GM12878 (cell line): ENCODE measurements around the gene GOSR2. TPM values are rescaled to one million over a fixed set of nuclear protein-coding genes. Genes with fewer than 3 reads are reported as not detected.

Source experiments
- ATAC-seq: fragments of 200-7000 bp; cut with Tn5 transposase; 3 replicates; pipeline ENCODE4 v1.9.1; 2020; ENCODE audit warnings: mild to moderate bottlenecking, moderate library complexity
- BruUV-seq: library from RNA; stranded (reverse); fragments of 400-500 nt; replicated peaks from 2 replicates; lab custom pipeline; 2021; lab: Mats Ljungman, UMichigan
- CTCF ChIA-PET: fragments of 300-600 bp; sonication (Branson Sonifier 250); formaldehyde crosslinking; extraction: SDS; loops from one replicate; lab custom pipeline; 2021; ENCODE audit warnings: inconsistent platforms; lab: Yijun Ruan, JAX
- POLR2A ChIA-PET: fragments of 350-600 bp; formaldehyde crosslinking; extraction: SDS; loops from one replicate; lab custom pipeline; 2021; ENCODE audit warnings: inconsistent platforms; lab: Charles Lee
- RAD21 ChIA-PET: fragments of 300-600 bp; sonication (Branson Sonifier 250); formaldehyde crosslinking; loops from one replicate; lab custom pipeline; 2023; ENCODE audit warnings: antibody characterized with exemption; ENCODE audit not compliant: unreplicated experiment; lab: Charles Lee
- SMC1A ChIA-PET: fragments of 300-600 bp; sonication (Branson Sonifier 250); formaldehyde crosslinking; loops from one replicate; lab custom pipeline; 2023; ENCODE audit not compliant: unreplicated experiment, uncharacterized antibody; lab: Charles Lee
- DNase-seq: peaks from one replicate; pipeline ENCODE4 v3.0.0-alpha.2; 2011; ENCODE audit warnings: low read depth, low spot score
- FAIRE-seq: peaks from 3 replicates; lab custom pipeline; 2011; peaks lifted over from hg19 to GRCh38; lab: Jason Lieb, UNC
- H2AFZ ChIP-seq: 2 replicates; pipeline ENCODE4 v1.6.0; 2011; ENCODE audit warnings: low read depth, low read length, control low read depth; ENCODE audit not compliant: control insufficient read depth
- H3K27ac ChIP-seq: 2 replicates; pipeline ENCODE4 v1.5.1; 2011; ENCODE audit warnings: control low read depth; ENCODE audit not compliant: control insufficient read depth, insufficient read depth
- H3K27me3 ChIP-seq, 2 experiments: replicated peaks in 1 of 2; 2 replicates each; pipeline versions ENCODE4 v1.6.0 to v1.6.1; 2011; ENCODE audit warnings: low read length in 1 of 2; ENCODE audit not compliant: control insufficient read depth in 2 of 2, insufficient read depth in 2 of 2
- H3K36me3 ChIP-seq, 2 experiments: 2 replicates each; pipeline ENCODE4 v1.5.1; 2011; ENCODE audit warnings: low read length in 1 of 2; ENCODE audit not compliant: control insufficient read depth in 2 of 2, insufficient read depth in 2 of 2
- H3K4me1 ChIP-seq: 2 replicates; pipeline ENCODE4 v1.6.1; 2011; ENCODE audit warnings: mild to moderate bottlenecking, low read length, moderate library complexity, mixed read lengths; ENCODE audit not compliant: control insufficient read depth, insufficient read depth
- H3K4me2 ChIP-seq: 2 replicates; pipeline ENCODE4 v1.6.0; 2011; ENCODE audit warnings: control low read depth; ENCODE audit not compliant: control insufficient read depth, insufficient read depth
- H3K4me3 ChIP-seq: fragments of 200-600 bp; sonication (generic); 2 replicates; pipeline ENCODE4 v1.5.1; 2016
- H3K79me2 ChIP-seq: 2 replicates; pipeline ENCODE4 v1.6.0; 2011; ENCODE audit warnings: low read length; ENCODE audit not compliant: control insufficient read depth, insufficient read depth
- H3K9ac ChIP-seq: 2 replicates; pipeline ENCODE4 v1.8.0; 2011; ENCODE audit warnings: low read length, control low read depth, mixed read lengths; ENCODE audit not compliant: control insufficient read depth, insufficient read depth
- H3K9me3 ChIP-seq: replicated peaks from 3 replicates; pipeline ENCODE4 v1.5.1; 2011; ENCODE audit warnings: mild to moderate bottlenecking, low read length; ENCODE audit not compliant: control insufficient read depth, insufficient read depth
- H4K20me1 ChIP-seq: 2 replicates; pipeline ENCODE4 v1.6.0; 2011; ENCODE audit not compliant: control insufficient read depth, insufficient read depth
- CBFB ChIP-seq: IDR thresholded peaks from 2 replicates; pipeline ENCODE4 v1.6.1; 2016; ENCODE audit warnings: antibody characterized with exemption, low read depth
- FOS ChIP-seq: IDR thresholded peaks from 3 replicates; pipeline ENCODE4 v1.6.1; 2011; ENCODE audit warnings: borderline replicate concordance; ENCODE audit not compliant: insufficient read length; ENCODE audit errors: extremely low read depth
- IKZF2 ChIP-seq, 2 experiments: fragments of 450-650 bp; IDR thresholded peaks; 2 replicates each; pipeline ENCODE4 v1.6.1; 2017; ENCODE audit warnings: mild to moderate bottlenecking in 2 of 2, moderate library complexity in 2 of 2
- MEF2A ChIP-seq: IDR thresholded peaks from 2 replicates; pipeline ENCODE4 v1.6.1; 2011; ENCODE audit warnings: low read depth, mild to moderate bottlenecking, low read length, moderate library complexity; ENCODE audit not compliant: insufficient read depth
- NFIC ChIP-seq: IDR thresholded peaks from 2 replicates; pipeline ENCODE4 v1.6.1; 2012; ENCODE audit warnings: low read depth, mild to moderate bottlenecking, inconsistent platforms, low read length, moderate library complexity
- NFYA ChIP-seq: IDR thresholded peaks from 2 replicates; pipeline ENCODE4 v1.6.1; 2011; ENCODE audit warnings: low read depth, mild to moderate bottlenecking, low read length, improper control_type of control experiment, borderline replicate concordance
- NR2C2 ChIP-seq: IDR thresholded peaks from 2 replicates; pipeline ENCODE4 v1.6.1; 2011; ENCODE audit warnings: borderline replicate concordance, low read depth; ENCODE audit not compliant: control insufficient read depth, insufficient read length
- NR2F1 ChIP-seq: fragments of 450-650 bp; conservative IDR thresholded peaks from 2 replicates; pipeline ENCODE4 v1.6.1; 2017; ENCODE audit warnings: mild to moderate bottlenecking
- SP1 ChIP-seq: IDR thresholded peaks from one replicate; pipeline ENCODE4 v1.6.1; 2011; ENCODE audit warnings: low read depth, low read length
- SREBF2 ChIP-seq: IDR thresholded peaks from 2 replicates; pipeline ENCODE4 v1.6.1; 2012; ENCODE audit warnings: mild to moderate bottlenecking, low read length
- ZNF207 ChIP-seq: fragments of 450-650 bp; IDR thresholded peaks from 2 replicates; pipeline ENCODE4 v1.6.1; 2014; ENCODE audit warnings: antibody characterized with exemption, mild to moderate bottlenecking, borderline replicate concordance
- WGBS: methylation state at CpG from one replicate; pipeline ENCODE4 v1.1.6; 2016; ENCODE audit warnings: low lambda C conversion rate; ENCODE audit not compliant: insufficient replicate concordance, insufficient coverage; ENCODE audit errors: missing lambda C conversion rate; 5-methylcytosine and 5-hydroxymethylcytosine counted together
- in situ Hi-C: fragments of 300-500 bp; cut with MboI; formaldehyde crosslinking; loops from 9 replicates; pipeline ENCODE4 v1.14.3; 2018; ENCODE audit warnings: mixed read lengths
- intact Hi-C: fragments of 100-400 bp; cut with micrococcal nuclease; formaldehyde crosslinking; loops from one replicate; pipeline ENCODE4 v1.14.2; 2022; ENCODE audit not compliant: unreplicated experiment
- polyA plus RNA-seq, 11 experiments: library from polyadenylated mRNA; depleted of rRNA in 4 of 11; unstranded in 6 of 11; stranded (reverse) in 5 of 11; fragments of >200 nt; fragmentation: Nextera tagmentation in 4 of 11; fragmentation: Illumina TruSeq in 1 of 11; extraction: Ambion mirVana in 4 of 11; extraction: Trizol in 1 of 11; gene quantifications; 1 replicate in 1 of 11; 2 replicates in 10 of 11; pipeline versions ENCODE4 v1.2.1 to v1.2.3, GENCODE V29; 2011 to 2016; ENCODE audit warnings: inconsistent platforms in 2 of 11, missing spikeins in 2 of 11, low read depth in 1 of 11
- total RNA-seq, 4 experiments: library from RNA; depleted of rRNA in 3 of 4; stranded (reverse); fragments of >200 nt in 3 of 4; fragmentation: Illumina TruSeq in 1 of 4; extraction: Trizol in 1 of 4; gene quantifications; 2 replicates each; pipeline versions ENCODE4 v1.2.1 to v1.2.3, GENCODE V29; 2013 to 2021
- TF ChIP-seq, protein P1 (sequence below): fragments of 450-650 bp; IDR thresholded peaks from 2 replicates; pipeline ENCODE4 v1.6.1; 2017; ENCODE audit warnings: borderline replicate concordance
- TF ChIP-seq, protein P2 (sequence below): fragments of 450-650 bp; IDR thresholded peaks from 2 replicates; pipeline ENCODE4 v1.6.1; 2014; ENCODE audit warnings: mild to moderate bottlenecking

GOSR2 gene
- total and polyA plus RNA-seq, 10 of the 15 experiments (the other 5 are each of a cell fraction or from before 2014, with no cell fraction given) = 30.1 to 64.5 (median 47.0) TPM

DNA sequence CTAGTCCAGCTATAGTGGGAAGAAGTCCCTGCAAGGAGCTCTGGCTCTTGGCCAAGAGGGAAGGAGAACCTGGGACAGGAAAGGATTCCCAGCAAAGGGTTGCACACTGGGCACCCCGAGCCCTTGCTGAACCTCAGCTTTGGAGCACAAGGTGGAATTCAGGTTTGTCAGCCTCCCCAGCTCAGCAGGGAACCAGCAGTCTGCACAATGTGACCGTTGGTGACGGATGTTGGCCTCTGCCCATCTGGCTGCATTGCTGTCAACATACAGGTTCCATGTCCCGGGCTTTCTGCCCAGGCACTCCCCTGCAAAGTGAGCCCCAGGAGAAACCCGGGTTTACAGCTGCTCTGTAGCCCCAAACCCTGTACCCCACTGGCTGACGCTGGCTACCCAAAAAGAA lies 49.4 kb downstream of the GOSR2 start:
- DNase-seq (no peak), FAIRE-seq (no peak), ATAC-seq (no peak)
- ChIA-PET SMC1A (interaction anchor here (1.5 kb wide), 1 partner anchor 13 kb away, joined by 3 read pairs; no protein-coding TSS in a partner anchor), POLR2A (no interaction called here), RAD21 (no interaction called here), CTCF (no interaction called here)
- BruUV-seq = no TSS peak
- H3K9me3 ChIP-seq = no peaks in the 10 kb centered on the region
- no peaks in the 10 kb centered on the region for H3K79me2 ChIP-seq
- 21% methylated on average over 6 of the region's 6 CpGs for WGBS
- in situ Hi-C loops (no loop called here), intact Hi-C loops (no loop called here)
- no peaks in the 10 kb centered on the region for H3K4me1 ChIP-seq
- no peaks in the 10 kb centered on the region for H3K36me3 ChIP-seq
- no peak for TF ChIP-seq SREBF2
- TF ChIP-seq, protein P1, sequence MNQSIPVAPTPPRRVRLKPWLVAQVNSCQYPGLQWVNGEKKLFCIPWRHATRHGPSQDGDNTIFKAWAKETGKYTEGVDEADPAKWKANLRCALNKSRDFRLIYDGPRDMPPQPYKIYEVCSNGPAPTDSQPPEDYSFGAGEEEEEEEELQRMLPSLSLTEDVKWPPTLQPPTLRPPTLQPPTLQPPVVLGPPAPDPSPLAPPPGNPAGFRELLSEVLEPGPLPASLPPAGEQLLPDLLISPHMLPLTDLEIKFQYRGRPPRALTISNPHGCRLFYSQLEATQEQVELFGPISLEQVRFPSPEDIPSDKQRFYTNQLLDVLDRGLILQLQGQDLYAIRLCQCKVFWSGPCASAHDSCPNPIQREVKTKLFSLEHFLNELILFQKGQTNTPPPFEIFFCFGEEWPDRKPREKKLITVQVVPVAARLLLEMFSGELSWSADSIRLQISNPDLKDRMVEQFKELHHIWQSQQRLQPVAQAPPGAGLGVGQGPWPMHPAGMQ = no peak
- TF ChIP-seq NFYA = no peak
- no peak for TF ChIP-seq CBFB
- TF ChIP-seq ZNF207 = no peak
- TF ChIP-seq SP1 = no peak
- no peak for TF ChIP-seq NR2C2
- H3K4me3 ChIP-seq = no peak overlapping the region
- H4K20me1 ChIP-seq = peaks cover 2% of the 10 kb centered on the region; the same call in 1 of the 2 replicates
- peaks cover 0 to 4% of the 10 kb centered on the region in 2 experiments; a peak in 3 of 4 replicates for H3K27me3 ChIP-seq
- H2AFZ ChIP-seq = no peak overlapping the region
- H3K4me2 ChIP-seq = no peak overlapping the region
- no peak overlapping the region for H3K27ac ChIP-seq
- H3K9ac ChIP-seq = no peak overlapping the region

DNA sequence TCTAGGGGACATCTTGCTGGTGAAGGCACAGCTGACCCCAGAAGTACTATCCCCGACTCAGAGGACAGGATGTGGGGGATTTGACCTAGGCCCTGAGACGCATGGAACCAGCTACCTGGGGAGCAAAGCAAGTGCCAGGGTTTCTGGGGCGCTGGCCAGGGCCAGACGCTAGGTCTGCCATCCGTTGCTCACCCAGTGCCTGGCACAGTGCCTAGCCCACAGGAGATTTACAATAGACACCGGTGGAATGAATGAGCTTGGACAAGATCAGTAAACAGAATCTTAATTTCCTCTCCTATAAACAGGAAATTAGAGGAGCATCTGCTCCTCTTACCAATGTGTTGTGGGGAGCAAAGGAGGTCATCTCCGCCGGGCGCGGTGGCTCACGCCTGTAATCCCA lies 51.1 kb downstream of the GOSR2 start:
- no peak for ATAC-seq
- Histone ChIP-seq H3K9ac (no peak overlapping the region), H3K4me1 (no peaks in the 10 kb centered on the region), H4K20me1 (peaks cover 2% of the 10 kb centered on the region; the same call in 1 of the 2 replicates), H3K79me2 (no peaks in the 10 kb centered on the region), H2AFZ (no peak overlapping the region), H3K9me3 (no peaks in the 10 kb centered on the region), H3K4me2 (no peak overlapping the region), H3K4me3 (no peak overlapping the region), H3K27ac (no peak overlapping the region), H3K27me3 (peaks cover 2 to 18% of the 10 kb centered on the region in 2 experiments; a peak in 3 of 4 replicates), H3K36me3 (no peaks in the 10 kb centered on the region)
- BruUV-seq = no TSS peak
- CTCF ChIA-PET = interaction anchor here (0.6 kb wide), 1 partner anchor 162 kb away, joined by 3 read pairs; no protein-coding TSS in a partner anchor
- no peak for FAIRE-seq
- RAD21 ChIA-PET = no interaction called here
- in situ Hi-C loops (no loop called here), intact Hi-C loops (no loop called here)
- 68% methylated on average over 11 of the region's 11 CpGs for WGBS
- DNase-seq = no peak
- SMC1A ChIA-PET = no interaction called here
- POLR2A ChIA-PET = no interaction called here
- no peak for TF ChIP-seq IKZF2 (IDR thresholded peaks at IDR 0.05)
- TF ChIP-seq NR2F1 = no peak
- TF ChIP-seq, protein P2, sequence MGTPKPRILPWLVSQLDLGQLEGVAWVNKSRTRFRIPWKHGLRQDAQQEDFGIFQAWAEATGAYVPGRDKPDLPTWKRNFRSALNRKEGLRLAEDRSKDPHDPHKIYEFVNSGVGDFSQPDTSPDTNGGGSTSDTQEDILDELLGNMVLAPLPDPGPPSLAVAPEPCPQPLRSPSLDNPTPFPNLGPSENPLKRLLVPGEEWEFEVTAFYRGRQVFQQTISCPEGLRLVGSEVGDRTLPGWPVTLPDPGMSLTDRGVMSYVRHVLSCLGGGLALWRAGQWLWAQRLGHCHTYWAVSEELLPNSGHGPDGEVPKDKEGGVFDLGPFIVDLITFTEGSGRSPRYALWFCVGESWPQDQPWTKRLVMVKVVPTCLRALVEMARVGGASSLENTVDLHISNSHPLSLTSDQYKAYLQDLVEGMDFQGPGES = no peak
- no peak for TF ChIP-seq MEF2A
- no peak for TF ChIP-seq NFIC
- no peak for TF ChIP-seq FOS
